Measurements from ENCODE around the gene ALKBH8.
"Not testable (repeated sequence)": the region's sequence is repeated elsewhere in the genome, so short reads cannot be mapped to it uniquely, and the experiment has no call there.

GRCh38 chr11:107497371-107497770, 68.2 kb downstream of the ALKBH8 start:
- TF ChIP-seq, protein P1, sequence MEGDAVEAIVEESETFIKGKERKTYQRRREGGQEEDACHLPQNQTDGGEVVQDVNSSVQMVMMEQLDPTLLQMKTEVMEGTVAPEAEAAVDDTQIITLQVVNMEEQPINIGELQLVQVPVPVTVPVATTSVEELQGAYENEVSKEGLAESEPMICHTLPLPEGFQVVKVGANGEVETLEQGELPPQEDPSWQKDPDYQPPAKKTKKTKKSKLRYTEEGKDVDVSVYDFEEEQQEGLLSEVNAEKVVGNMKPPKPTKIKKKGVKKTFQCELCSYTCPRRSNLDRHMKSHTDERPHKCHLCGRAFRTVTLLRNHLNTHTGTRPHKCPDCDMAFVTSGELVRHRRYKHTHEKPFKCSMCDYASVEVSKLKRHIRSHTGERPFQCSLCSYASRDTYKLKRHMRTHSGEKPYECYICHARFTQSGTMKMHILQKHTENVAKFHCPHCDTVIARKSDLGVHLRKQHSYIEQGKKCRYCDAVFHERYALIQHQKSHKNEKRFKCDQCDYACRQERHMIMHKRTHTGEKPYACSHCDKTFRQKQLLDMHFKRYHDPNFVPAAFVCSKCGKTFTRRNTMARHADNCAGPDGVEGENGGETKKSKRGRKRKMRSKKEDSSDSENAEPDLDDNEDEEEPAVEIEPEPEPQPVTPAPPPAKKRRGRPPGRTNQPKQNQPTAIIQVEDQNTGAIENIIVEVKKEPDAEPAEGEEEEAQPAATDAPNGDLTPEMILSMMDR (IDR thresholded peaks at IDR 0.05; ENCODE audit: low read length) = not testable (repeated sequence)
- TF ChIP-seq EZH2 (IDR thresholded peaks at IDR 0.05; ENCODE audit: borderline replicate concordance, low read length) = not testable (repeated sequence)
